Fibroblast of skin of left quadriceps (primary cell): ENCODE measurements around the gene ZNF839.
"Not testable (repeated sequence)": the region's sequence is repeated elsewhere in the genome, so short reads cannot be mapped to it uniquely, and the experiment has no call there.

Experiments used
- DNase-seq, 2 experiments: peaks; one replicate each; pipeline ENCODE4 v3.0.0-alpha.2; 2013; ENCODE audit warnings: low read depth in 2 of 2

The ZNF839 gene

DNA sequence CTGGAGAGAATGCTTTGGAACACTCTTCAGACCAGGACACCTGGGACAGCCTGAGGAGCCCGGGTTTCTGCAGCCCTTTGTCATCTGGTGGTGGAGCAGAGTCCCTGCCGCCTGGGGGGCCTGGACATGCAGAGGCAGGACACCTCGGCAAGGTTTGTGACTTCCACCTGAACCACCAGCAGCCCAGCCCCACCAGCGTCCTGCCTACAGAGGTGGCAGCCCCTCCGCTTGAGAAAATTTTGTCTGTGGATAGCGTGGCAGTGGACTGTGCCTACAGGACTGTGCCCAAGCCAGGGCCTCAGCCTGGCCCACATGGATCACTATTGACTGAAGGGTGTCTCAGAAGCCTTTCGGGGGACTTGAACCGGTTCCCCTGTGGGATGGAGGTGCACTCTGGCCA is 22.0 kb downstream of the ZNF839 start:
- DNase-seq: no peak

- no peak for DNase-seq
Measured at GRCh38 chr14:102342238-102342637, 22.7 kb downstream of the ZNF839 start.

- no peak for DNase-seq
Measured at GRCh38 chr14:102344084-102344483, 24.5 kb downstream of the ZNF839 start.

GRCh38 chr14:102344485-102344884 is 24.9 kb downstream of the ZNF839 start:
- no peak for DNase-seq

DNA sequence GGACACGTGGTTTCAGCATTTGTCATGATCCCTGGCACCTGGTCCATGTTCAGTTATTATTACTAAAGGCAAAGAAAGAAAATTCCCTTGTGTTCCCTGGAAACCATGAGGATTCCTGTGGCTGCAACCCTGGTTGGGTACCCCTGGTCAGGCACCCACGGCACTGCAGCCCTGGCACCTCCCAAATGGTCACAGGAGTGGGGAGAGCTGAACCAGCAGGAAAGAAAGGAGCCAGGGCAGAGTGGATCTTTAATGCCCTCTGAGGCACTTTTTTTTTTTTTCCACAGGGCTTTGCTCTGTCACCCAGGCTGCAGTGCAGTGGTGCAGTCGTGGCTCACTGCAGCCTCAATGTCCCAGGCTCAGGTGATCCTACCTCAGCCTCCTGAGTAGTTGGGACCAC is 25.7 kb downstream of the ZNF839 start:
- DNase-seq: no peak

- DNase-seq: no peak
Measured at GRCh38 chr14:102346645-102347044, 27.1 kb downstream of the ZNF839 start.

DNA sequence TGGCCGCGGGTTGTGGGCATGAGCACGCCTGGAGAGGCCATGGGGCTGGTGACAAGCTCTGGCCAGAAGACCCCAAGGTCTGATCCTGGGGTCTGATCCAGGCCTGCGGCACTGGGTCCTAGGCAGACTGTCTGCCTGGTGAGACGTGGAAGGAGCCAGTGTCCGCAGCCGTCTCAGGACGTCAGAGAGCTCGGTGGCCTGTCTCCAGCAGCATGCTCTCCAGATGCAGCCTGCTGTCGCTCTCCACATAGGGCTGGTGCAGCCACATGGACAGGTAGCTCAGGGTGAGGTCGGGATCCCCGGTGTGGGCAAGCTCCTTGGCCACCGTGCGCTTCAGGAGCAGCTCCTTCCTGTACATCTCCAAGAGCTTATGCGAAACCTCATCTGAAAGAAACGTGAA is 28.8 kb downstream of the ZNF839 start:
- DNase-seq: no peak

DNA sequence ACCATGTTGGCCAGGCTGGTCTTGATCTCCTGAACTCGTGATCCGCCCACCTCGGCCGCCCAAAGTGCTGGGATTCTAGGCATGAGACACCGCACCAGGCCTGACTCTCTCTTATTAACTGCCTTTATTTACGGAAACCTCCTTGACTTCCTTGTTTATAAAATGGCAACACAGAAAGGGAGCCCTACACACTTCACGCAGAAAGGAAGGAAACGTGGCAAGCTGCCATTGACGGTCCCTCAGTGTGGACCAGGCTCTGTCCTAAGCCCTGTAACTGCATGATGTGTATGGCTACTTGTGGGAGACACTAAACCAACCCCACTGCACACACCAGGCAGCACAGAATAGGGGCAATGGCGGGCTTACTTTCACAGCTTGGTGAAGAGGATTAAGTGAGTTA is 31.5 kb downstream of the ZNF839 start:
- no peak for DNase-seq

DNA sequence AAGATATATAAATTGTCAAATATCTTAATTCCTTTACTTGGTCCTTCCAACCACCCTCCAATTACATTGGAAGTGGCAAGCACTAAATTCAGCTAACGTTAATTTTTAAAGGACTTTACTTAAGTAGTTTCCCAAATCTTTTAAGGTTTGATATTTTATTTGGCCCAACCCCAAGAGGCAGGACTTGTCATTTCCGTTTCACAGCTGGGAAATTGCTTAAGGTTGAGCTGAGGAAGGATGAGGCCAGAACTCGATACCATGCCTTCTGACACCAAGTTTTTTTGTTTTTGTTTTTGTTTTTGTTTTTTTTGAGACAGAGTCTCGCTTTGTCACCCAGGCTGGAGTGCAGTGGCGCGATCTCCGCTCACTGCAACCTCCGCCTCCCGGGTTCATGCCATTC is 32.0 kb downstream of the ZNF839 start:
- not testable (repeated sequence) for DNase-seq

DNA sequence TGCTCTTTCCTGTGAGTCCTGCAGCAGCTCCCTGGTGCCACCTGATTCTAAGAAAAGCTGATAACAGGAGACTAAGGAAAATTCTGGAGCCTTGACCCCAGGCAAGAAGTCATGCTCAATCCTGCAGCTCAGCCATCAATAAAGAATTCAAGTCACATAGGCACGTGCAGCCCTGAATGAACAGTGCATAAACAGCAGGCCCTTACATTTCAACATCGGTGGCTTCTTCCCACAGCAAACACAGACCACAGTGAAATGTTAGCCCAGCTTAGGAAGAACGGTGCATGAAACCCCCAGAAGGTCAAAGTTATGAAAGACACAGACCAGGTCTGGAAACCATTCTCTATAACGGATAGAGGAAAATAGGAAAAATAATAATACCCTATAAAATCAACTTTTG is 32.7 kb downstream of the ZNF839 start:
- DNase-seq: no peak

DNA sequence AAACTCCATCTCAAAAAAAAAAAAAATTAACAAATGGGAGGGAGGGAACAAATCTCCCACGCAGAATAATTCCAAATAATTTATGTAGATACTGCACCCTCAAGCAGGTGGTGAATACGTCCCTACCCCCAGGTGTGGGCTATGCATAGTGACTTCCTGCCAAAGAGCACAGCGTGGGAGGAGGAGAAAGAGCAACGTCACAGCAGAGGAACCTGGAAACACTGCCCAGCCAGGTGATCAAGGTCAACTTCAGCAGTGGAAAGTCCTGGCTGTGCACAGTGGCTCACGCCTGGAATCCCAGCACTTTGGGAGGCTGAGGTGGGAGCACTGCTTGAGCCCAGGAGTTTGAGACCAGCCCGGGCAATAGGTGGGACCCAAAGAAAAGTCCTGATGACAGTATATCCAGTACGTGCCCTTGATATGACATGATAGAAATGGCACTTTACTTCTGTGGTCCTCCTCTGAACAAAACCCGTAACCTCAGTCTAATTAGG is 33.6 kb downstream of the ZNF839 start:
- DNase-seq: no peak

- no peak for DNase-seq
Measured at GRCh38 chr14:102356280-102356679, 36.7 kb downstream of the ZNF839 start.

DNA sequence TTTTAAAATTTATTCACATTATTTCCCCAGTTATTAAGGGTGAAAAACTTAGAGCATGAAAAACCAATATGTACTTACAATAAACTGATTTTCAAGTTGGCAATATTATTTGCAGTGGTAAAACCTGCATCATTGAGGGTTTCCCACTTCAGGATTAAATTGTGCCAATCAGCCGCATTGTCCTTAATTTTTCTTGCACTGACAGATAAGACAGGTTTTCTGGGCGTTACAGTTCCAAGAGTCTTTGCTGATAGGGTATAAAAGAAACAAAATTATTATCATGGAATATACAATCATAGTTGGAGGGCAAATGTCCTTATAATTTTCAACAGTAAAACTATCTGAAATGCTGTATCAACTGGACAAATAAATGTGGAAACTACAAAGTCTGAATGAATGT is 39.8 kb downstream of the ZNF839 start:
- DNase-seq: no peak

DNA sequence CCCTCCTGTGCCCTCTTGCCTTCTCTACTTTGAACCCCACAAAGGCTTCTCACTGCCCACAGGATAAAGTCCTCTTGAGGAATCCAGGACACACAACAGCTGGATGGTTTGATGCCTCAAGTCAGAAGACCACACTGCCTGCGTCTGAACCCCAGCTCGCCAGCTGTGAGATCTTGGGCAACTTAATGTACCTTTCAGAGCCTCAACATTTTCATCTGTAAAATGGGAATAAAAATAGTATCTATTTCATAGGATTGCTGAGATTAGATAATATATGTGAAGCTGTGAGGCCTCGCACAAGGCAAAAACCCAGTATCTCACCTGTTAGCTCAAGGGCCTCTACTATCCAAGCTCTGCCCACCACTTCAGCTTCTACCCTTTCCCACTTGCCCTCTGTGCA is 40.8 kb downstream of the ZNF839 start:
- no peak for DNase-seq

- DNase-seq: no peak
Measured at GRCh38 chr14:102362084-102362483, 42.5 kb downstream of the ZNF839 start.

GRCh38 chr14:102362545-102363181 is 43.1 kb downstream of the ZNF839 start, which contains the start of the genes CINP and TECPR2:
TSS of gene CINP (minus strand) at chr14:102362890. CDS start at chr14:102362851, 39 bp downstream.
TSS of gene TECPR2 (plus strand) at chr14:102362941. CDS start at chr14:102376722, 13,781 bp downstream.
- DNase-seq: peak; percentile 84

GRCh38 chr14:102363182-102363943 is 43.8 kb downstream of the ZNF839 start:
- peak in 1 of 2 experiments; percentile 5 for DNase-seq

- no peak for DNase-seq
Measured at GRCh38 chr14:102370305-102370809, 50.8 kb downstream of the ZNF839 start.

- no peak for DNase-seq
Measured at GRCh38 chr14:102371361-102371760, 51.8 kb downstream of the ZNF839 start.

DNA sequence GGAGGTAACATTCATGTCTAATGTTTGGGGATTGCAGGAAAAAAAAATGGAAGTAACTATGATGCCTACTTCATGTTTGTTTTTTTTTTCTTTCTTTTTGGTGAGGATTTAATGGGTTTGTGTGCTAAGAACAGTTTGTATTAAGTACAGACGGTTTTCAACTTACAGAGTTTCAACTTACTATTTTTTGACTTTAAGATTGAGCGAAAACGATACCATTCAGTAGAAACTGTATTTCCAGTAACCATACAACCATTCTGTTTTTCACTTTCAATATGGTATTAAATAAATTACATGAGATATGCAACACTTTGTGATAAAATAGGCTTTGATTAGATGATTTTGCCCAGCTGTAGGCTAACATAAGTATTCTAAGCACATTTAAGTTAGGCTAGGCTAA is 53.6 kb downstream of the ZNF839 start:
- no peak for DNase-seq

GRCh38 chr14:102374264-102374663 is 54.7 kb downstream of the ZNF839 start:
- no peak for DNase-seq

DNA sequence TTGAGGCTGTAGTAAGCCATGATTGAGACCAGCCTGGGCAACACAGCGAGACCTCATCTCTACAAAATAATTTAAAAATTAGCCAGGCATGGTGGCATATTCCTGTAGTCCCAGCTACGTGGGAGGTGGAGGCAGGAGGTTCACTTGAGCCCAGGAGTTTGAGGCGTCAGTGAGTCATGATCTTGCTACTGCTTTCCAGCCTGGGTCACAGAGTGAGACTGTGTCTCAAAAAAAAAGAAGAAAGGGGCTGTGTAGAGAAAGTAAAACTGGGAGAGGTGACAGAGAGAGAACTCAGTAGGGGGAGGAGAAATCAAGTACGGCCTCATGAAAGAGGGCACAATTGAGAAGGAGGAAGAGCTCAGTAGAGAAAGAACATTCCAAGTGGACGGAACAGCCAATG is 55.6 kb downstream of the ZNF839 start:
- DNase-seq: no peak

- DNase-seq: no peak
Measured at GRCh38 chr14:102377696-102378095, 58.1 kb downstream of the ZNF839 start.
